CD4-positive, alpha-beta T cell treated with Interleukin-4 for 4 hours (primary cell): ENCODE data around the gene RELL2.
A peak's percentile ranks its signal among the peaks of the same experiment; 100 is the strongest.

Experiments
- DNase-seq: peaks from one replicate; pipeline ENCODE4 v3.0.0-alpha.2; 2020

RELL2 gene

DNA sequence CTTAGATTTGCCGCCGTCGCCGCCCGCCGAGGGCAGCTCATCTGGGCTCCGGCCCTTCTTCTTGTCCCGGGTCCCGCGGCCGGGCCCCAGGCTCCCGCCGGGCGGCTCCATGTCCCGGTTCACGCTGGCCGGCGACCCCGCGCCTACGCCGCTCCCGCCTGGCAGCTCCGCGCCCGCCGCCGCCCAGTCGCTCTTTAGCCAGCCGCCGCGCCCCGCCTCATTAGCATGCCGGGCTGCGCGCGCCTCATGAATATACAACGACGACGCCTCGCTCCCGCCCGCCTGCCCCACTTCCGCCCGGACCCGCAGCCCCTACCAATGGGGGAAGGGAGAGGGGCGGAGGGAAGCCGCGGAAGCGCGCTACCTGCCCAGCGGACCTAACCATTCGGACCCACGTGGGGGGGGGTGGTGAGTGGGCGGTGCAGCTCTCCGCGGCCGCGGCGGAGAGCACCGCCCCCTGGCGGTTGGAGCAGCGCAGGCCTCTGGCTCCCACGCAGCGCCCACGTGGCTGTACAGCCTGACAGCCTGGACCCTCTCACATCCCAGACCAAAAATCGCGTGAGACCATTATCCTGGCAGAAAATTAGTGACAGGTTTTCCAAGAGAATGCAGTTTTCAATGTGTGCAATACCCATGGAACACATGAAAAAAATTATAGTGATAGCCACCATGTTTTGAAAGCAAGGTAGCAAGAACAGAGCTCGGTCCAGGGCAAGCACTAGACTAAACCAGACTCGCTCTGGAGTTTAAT is 17.8 kb upstream of the RELL2 start, which contains the start of gene DIAPH1:
Gene DIAPH1 (minus strand): TSS at position 197 of the 751 bp plus-strand sequence. CDS start 86 bp downstream, at position 111.
- DNase-seq, result peak; percentile 98

DNA sequence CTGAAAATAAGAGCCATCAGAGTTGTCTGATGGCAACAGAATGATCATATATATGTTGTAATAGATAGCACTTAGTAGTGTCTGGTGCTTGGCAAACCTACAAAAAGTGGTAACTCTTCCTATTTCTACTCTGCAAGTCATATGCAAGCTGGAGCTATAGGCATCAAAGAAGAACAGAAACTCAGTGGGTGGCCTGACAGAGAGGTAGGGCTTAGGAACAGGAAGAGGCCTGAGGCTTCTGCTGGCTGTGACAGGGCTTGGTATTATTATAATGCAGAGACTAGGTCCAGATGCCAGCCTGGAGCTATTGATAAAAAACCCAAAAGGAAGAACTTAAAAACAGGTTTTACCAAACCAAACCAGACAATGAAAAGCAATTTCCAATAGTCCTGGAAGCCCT is 13.6 kb upstream of the RELL2 start:
- DNase-seq, result no peak

DNA sequence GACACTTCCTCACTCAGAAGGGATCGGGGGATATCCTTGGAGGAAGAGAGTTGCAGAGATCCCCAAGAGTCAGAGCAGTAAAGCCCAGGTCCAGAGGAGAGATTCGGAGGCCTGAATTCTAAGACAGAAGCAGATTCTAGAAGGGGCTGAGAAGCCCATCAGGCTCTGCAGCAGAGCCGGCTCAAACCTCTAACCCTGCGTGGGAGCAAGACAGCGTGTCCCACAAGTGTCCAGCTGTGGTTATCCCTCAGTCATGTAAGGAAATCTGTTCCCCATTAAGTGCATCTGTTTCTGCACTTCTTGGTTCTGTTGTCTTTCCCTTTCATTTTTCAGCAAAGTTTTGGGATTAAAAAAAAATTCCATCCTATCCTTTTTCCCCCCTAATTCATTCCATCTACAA is 13.2 kb upstream of the RELL2 start:
- no peak for DNase-seq

DNA sequence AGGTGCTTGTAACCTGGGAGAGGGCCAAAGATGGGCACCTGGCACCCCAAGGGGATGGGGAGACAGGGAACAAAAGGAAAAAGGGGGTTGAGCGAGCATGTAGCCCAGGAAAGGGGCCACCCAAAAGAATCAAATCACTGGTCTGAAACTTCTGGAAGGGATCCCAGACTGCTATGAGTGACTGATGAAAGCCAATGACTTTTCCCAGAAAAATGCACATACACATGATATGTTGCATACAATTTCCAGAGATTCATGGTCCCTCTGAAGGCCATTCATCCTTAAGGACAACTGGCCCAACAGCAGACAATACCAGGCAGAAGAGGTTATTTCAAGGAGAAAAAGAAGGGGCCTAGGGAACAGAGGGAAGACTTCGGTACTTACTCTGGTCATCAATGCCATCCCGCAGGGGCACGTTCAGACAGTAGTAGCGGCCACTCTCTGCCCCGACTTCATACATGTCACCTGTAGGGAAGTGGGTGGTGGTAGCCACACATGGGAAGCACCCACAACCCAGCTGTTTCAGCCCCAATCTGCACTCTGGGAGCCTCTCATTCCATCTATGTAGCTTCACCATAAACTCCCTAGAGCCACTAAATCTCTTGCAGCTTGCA is 8.5 kb upstream of the RELL2 start:
- DNase-seq, result no peak

DNA sequence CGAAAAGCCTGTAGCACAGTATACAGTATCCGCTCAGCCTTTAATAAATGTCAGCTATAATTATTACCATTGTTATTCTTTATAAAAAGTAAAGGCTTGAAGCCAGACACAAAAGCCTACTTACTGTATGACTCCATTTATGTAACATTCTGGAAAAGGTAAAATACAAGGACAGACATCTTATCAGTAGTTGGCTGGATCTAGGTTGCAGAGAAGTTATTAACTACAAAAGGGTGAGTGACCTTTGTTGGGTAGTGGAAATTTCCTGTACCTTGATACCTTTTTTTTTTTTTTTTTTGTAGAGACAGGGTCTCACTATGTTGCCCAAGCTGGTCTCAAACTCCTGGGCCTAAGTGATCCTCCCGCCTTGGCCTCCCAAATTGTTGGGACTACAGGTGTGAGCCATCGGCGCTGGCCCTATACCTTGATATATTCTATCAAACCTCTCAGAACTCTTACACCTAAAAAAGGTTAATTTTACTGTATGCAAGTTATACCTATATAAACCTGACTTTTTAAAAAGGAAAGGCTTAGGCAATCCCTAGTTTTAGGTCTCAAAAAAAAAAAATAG is 6.1 kb upstream of the RELL2 start:
- DNase-seq, result no peak

DNA sequence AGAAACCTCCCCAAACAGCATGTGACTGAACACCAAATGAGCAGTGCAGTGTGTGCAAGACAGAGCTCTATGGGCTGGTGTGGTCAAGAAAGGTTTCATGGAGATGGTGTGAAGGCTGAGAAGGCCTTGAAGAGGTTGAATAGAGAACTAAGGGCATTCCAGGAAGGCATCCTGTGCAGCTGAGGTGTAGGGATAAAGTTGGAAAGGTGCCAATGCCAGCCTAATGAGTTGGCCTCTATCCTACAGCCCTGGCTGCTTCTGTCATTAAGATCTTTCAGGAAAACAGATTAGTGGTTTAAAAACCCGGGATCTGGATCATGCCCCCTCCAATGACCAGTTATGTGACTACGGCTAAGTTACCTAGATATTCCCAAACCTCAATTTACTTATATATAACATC is 4.1 kb upstream of the RELL2 start:
- no peak for DNase-seq

DNA sequence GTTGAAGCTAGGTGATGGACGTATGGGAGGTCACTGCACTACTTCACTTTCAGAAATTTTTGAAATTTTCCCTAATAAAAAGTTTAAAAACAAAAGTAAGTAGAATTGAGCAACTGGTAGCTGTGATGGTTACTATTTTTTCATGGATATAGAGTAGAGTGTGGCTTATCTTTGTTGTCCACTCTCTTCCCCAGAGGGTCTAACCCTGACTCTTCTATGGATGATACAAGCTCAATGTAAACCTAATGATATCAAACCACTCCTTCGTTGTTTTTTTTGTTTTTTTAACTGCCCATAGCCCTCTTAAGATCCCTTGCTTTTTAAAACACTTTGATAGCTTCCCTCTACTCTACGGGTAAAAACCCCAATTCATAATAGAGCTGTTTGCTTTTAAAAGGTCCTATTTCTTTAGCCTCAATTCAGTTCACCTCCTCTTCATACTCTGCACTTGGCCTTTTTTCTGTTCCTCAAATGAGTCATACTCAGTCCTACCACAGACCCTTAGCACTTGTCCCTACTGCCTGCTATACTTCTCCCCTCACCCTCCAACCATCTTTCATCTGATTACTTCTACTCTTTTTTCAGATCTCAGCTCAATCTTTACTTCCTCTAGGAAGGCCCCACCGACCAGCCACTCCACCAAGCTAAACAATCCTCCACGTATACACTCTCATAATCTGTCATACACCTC is 2.8 kb upstream of the RELL2 start:
- DNase-seq, result no peak

DNA sequence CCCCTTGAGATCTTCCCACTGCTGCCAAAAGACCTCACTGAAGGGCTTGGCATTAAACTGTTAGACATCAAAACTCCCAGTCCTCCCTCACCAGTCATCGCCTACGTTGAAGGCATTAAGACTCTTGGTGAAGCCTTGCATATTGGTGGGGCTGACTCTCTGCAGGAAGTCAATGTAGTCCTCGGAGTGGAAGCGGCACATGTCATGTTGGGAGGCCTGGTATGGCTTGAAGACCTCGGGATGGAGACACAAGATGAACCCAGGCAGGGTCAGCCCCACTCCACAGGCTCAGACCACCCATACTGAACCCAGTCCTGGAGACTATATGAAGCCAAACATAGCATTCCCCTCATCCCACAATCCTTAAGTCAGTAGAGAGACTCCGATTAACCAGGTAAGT is 2.1 kb upstream of the RELL2 start:
- DNase-seq, result no peak

DNA sequence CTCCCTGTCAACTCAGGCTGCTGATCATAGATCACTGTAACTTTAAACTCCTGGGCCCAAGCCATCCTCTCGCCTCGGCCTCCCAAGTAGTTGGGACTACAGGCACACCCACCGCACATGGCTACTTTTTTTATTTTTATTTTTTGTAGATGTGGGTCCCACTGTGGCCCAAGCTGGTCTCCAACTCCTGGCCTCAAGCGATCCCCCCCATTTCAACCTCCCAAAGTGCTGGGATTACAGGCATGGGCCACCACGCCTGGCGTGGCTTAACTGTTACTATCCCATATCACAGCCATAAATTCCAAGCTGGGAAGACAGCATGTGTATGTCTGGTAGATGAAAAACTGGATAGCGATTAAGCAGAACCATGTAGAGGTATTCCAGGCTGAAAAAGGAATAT is 1.2 kb upstream of the RELL2 start:
- DNase-seq, result no peak

DNA sequence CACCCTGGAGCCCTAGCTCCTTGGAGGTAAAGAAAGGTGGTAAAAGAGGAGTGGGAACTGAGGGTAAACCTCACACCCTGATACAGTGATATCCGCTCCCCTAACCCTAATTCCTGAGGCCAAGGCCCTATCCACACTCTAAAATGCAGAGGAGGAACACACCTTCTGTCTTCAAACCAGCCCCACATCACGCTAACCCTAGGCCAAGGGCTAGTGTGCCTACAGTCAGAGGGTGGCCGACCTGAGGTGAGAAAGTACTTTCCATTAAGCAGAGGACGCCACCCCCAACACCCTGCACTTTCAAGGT is 738 bp upstream of the RELL2 start:
- no peak for DNase-seq

DNA sequence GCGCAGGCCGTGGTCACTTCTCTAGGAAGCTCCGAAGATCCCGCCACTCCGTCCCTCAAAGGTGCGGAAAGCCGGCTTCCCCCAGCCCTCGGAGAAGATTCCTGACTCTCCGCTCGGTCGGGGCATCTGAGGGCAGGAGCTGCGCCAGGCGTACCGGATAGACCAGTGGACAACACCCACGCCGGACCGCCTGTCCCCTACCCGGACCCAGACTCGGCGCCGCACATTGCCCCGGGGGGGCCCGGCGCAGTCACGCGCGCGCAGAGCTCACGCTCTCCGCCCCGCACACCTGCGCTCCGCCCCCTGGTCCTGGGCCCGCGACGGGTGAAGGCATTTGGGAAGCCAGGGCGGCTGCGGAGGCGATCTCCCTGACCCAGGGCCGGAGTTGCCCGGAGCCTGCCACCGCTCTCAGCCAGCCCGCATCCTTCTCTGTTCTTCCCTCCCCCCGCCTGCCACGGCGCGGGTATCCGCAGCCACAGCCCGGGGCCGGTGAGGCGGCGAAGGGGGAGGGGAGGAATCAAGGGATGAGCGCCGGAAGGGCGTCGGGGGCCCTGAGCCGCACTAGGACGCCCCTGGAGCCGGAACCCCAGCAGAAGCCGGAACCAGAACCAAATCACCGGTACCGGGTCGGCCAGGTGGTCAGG is 448 bp downstream of the RELL2 start:
- DNase-seq, result no peak

DNA sequence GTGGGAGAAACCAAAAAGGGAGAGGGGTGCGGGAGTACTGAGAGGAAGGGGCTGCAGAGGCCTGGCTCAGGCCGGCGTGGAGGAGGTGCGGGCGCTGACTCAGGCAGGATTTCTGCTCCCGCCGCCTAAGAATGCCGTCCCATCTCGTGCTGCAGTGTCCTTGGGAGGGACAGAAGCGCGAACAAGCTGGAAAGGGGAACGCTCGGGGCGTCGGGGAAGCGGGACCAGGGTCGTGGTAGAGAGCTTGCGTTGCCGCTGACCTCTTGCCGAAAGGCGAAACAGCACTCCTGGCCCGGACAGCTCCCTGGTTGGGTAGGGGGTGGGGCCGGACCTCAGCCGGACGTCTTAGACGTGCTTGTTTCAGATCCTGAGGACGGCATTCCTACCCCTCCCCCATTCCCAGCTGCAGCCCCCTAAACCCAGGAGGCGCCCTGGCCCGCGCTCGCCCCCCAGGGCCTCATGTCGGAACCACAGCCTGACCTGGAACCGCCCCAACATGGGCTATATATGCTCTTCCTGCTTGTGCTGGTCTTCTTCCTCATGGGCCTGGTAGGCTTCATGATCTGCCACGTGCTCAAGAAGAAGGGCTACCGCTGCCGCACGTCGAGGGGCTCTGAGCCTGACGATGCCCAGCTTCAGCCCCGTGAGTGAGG is 1.1 kb downstream of the RELL2 start:
- peak; percentile 54 for DNase-seq

DNA sequence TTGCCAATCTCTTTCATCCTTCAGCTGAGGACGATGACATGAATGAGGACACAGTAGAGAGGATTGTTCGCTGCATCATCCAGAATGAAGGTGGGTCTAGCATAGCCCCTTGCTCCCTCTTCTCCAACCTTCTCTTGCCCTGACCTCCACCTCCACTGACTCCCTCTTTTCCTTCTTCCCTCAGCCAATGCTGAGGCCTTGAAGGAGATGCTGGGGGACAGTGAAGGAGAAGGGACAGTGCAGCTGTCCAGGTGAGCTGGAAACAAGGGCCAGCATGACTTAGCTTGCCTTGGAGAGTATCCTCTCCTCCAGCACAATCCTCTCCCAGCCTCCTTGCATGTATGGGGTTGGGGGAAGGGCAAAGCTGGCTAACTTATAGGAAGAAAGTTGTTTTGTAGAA is 2.0 kb downstream of the RELL2 start:
- no peak for DNase-seq

DNA sequence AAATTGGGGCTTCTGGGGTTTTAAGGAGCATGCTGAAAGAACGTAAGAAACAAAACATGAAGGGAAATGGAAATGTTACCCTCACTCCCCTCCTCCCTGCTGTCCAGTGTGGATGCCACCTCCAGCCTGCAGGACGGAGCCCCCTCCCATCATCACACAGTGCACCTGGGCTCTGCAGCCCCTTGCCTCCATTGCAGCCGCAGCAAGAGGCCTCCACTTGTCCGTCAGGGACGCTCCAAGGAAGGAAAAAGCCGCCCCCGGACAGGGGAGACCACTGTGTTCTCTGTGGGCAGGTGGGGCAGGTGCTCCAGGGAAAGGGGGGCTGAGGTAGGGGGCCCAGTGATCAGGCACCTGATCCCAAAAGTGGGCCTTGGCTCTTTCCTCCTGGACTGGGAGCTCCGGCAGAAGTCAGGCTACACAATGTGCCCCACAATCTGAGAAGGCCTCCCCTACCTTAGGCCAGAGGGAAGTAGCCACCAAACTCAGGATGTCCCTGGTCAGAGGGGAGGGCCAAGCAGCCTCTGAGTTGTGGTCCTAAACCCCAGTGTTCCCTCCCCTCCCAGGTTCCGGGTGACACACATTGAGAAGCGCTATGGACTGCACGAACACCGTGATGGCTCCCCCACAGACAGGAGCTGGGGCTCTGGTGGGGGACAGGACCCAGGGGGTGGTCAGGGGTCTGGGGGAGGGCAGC is 2.7 kb downstream of the RELL2 start:
- no peak for DNase-seq

DNA sequence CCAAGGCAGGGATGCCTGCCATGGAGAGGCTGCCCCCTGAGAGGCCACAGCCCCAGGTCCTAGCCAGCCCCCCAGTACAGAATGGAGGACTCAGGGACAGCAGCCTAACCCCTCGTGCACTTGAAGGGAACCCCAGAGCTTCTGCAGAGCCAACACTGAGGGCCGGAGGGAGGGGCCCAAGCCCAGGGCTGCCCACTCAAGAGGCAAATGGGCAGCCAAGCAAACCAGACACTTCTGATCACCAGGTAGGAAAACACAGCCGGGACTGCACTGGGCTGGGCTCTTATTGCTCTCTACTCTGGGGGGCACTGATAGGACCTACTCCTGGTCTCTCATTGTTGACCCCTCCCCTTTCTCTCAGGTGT is 3.2 kb downstream of the RELL2 start:
- DNase-seq, result no peak

DNA sequence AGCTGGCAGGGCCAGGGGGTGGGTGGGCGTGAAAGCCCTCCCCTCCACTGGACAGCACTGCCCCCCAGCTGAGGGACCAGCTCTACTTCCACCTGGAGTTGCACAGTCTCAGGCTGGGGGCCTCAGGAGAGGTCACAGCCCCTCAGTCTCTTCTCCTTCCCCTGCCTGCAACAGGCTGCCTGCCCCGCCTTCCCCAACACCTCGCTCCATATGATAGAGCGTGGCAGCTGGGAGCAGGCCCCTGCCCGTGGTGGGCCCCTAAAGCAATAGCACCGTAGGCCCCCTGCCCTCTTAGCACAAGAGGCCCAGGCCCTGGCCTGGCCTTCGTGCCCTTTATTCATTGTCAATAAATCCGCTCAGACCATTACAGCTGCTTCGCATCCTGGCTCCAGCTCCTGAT is 3.9 kb downstream of the RELL2 start:
- DNase-seq, result no peak

DNA sequence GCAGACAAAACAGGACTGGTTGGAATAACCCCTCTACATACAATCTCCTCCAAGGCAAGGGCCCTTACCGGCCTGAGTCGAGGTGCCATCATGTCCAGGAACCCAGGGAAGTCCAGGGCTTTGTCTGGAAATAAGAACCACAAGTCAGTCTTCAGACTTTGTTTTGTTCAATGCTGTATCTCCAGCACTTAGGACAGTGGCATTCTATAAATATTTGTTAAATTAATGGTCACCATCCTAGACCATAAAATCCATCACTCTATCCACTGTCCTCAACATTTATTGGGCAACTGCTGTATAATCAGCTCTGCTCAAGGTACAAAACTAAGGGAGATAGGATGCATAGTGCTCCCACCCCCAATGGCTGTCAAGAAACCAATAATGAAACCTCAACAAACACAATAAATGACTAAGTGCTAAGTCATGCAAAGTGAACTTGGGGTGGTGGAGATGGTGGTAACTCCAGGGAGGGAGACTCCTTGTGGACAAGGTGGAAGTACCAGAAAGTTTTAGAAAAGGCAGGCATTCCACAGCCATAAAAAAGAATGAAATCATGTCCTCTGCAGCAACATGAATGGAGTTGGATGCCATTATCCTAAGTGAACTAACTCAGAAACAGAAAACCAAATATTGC is 5.0 kb downstream of the RELL2 start:
- DNase-seq, result no peak

DNA sequence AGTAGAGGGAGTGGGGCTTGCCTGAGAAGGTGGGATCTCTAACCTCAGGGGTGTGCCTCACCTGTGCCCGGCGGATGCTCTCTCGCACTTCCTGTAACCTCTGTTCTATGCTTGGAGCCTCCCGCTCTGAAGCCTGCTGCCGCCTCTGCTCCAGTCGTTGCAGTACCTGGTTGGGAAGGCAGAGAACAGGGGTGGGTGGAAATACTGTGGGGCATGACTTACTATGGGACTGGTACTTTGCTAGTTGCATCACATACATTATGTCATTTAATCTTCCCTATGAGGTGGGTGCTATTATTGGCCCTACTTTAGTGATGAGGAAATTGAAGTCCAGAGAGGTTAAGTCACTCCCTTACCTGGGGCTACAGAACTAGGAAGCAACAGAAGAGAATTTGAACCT is 9.2 kb downstream of the RELL2 start:
- no peak for DNase-seq

DNA sequence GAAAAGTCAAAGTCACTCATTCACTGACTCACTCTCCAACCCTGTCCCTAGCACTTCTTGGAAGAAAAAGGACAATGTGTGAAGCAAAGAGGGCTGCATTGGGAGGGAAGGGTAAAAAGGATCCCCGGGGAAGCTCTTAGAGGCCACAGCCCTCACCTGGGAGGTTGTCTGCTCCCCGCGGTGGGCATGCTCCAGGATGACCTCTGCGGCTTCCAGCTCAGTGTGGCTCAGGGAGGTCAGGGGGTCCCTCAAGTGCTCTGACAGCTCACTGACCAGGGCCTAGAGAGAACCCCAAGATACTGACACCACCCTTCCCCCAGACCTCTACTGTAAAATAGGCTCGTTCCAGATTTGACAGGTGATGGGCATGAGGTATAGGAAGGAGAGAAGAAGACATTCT is 10.4 kb downstream of the RELL2 start:
- DNase-seq, result no peak

DNA sequence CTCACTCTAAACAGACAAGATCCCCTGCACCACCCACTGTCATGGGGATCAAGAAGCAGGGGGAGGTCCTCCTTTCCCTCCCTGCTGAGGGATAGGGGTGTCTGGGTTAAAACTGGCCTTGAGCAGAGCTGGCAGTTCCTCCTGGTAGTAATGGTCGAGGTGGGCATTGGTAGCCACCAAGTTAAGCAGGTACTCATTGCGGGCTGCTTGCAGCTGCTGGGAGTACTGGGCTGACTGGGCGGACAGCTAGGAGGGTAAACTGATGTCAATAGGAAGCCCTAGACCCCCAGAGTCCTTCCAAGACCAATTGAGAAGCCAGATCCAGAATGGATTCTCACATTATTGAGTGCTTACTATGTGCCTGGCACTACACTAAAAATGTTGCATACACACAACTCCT is 11.1 kb downstream of the RELL2 start:
- no peak for DNase-seq

DNA sequence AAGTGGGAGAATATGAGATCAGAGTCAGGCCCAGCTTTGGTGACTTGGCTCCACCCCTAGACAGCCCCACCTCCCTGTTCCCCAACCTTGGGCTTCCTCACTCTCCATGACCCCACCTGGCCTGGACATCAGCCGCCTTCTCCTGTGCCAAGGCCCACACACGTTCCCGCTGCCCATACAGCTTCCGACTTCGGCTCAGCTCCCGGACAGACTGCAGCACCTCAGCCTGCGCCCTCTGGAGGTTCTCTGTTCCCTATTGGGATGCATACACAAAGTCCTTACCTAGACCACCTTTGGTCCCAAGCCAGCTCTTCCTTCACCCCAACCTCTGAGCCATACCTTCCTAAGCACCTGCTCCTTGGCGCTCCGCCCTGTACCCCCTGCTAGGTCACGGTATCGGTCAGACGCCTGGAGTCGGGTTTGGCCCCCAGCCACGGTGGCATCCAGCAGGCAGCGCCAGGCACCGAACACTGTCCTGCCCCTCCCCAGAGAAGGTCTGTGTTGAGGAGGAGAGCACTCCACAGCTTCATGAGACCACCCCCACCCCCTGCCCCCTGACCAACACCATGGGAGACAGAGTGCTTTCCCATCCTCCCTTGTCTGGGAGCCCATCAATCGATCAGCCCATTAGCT is 12.4 kb downstream of the RELL2 start:
- DNase-seq, result no peak

DNA sequence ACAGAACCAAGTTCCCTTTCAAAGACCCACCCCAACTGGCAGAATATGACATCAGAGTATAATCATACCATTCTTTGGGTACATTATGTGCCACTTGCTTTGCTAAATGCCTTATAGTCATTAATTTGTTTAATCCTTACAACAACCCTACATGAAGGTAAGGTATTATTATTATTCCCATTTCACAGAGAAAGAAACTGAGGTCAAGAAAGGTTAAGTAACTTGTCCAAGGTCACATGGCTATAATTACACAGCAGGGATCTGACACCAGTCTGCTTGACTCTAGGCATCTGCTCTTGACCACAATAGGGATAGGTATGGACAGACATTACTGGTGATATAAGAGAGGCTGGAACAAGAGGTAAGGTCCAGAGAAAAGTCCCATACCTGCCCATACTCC is 13.2 kb downstream of the RELL2 start:
- no peak for DNase-seq
